ENCODE data around the gene NPAS2.

NPAS2 gene

DNA sequence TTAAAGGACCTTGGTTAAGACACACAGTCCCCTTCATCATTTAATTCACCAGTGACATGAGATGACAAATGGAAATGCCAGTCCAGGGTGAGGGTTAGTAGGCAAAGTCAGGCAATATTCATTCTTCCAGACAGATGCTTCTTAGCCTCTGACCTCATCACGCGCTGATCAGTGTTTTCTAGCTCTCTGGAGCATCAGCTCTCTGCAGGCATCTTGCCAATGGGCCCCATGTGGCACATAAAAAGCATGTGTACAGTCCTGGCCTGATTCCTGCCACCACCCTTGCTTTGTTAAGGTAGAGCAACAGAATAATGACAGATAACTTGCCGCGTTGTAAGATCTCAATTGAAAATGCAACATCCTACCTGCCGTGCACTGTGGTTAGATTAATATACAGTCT, 20.3 kb upstream of the NPAS2 start:
- DNase-seq, result no peak

DNA sequence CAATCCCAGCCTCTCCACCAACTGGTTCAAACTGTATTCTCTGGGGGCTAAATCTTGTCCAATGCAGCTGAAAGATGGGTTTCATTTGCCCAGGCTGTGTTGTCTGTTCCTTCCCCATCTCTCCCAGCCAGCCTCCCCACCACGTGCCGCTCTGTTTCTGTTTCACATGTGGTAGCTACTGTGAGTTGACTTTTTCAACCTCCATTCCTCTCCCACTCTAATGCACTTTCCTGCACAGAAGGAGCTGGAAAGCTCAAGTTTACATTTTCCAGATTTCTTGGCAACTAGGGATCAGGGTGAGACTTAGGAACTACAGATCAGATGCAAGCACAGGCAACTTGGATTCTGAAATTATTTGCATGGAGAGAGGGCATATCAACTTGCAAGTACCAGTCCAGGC, 19.0 kb upstream of the NPAS2 start:
- DNase-seq, result no peak

- DNase-seq, result no peak
These were observed 18.5 kb upstream of the NPAS2 start for GRCh38 chr2:100801402-100801801.

DNA sequence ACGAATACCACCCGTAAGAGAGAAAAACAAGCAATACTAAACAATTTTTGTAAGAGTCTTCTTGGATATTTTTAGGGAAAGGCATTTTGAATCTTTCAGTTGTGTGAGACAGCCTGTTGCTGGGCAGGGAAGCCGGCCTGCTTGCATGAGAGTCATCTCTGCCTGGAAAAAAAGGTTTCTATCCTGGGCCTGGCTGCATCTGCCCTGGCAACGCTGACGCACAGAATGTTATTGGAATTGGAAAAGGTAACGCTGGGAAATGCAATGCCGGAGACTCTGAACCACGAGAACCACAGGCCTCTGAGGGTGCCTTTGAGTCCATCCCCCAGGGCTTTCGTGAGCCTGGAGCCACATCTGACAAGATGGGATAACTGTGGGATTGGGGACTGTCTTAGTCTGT, 17.9 kb upstream of the NPAS2 start:
- DNase-seq, result no peak

DNA sequence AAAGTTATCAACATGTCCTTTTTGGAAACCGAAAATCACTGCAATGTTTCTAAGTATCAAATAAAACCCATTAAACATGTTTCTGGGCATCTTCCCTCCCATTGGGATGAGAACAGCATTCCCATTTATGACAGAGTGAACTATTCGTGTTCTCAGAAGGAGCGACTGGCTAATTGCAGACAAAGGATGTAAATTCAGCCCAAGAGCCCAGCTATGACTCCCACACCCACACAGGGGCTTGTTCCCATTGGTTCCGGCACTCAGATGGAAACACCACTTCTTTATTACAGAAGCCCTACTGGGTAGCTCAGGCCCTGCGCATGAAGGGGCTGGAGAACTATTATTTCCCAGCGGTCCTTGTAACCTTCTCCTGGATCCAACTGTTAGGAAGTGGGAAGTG, 16.6 kb upstream of the NPAS2 start:
- no peak for DNase-seq

GRCh38 chr2:100806550-100806949, 13.4 kb upstream of the NPAS2 start:
- DNase-seq, result no peak

DNA sequence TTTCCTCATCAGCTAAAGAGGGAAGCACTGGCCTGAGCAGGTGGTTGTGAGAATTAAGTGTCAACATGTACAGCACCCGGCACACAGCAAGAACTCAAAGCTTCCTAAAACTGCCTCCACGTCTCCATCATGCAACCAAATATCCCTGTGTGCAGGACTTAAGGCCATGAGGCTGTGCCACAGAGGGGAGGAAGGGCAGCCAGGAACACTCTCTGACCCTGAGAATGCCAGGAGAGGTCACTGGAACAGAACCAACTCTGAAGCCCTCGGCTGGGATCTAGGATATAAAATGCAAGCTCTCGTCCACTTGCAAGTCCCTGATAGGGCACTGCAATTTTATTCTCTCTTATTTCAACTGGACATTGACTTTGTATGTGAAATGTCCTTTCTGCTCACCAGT, 12.2 kb upstream of the NPAS2 start:
- DNase-seq, result no peak

DNA sequence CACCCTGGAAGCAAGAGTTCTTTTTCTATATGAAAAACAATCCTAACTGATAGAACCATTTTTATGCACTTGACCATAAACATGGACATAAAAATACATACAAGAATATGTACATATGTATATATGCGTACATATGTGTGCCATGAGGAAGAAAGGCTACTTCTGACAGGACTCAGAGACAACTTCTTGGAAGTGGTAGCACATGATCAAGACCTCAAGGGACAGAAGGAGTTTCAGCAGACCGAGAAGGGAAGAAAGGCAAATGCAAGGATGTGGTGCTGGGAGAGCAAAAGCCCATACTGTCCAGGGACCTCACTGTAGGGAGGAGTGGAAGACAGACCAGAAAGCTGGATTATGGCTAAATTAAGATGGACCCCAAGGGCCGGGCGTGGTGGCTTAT, 11.4 kb upstream of the NPAS2 start:
- no peak for DNase-seq

GRCh38 chr2:100809506-100809905, 10.4 kb upstream of the NPAS2 start:
- DNase-seq, result no peak

GRCh38 chr2:100810603-100811145, 9.3 kb upstream of the NPAS2 start:
- no peak for DNase-seq

DNA sequence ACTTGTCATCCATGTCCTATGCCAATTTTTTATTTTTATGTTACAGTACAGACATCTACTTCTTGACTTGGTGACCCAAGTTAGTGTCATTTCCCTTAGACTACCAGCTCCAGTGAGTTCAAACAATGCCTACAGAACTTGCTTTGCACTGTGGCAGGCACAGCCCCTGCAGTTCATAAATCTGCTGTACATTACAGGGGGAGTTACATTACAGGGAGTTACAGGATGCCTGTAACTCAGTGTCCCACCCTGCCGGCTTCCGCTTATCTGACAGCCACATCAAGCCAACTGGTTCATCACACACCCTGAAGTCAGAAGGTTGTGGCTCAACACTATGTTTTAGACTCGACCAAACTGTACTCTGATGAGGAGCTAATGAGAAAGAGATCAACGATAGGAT, 7.8 kb upstream of the NPAS2 start:
- no peak for DNase-seq

DNA sequence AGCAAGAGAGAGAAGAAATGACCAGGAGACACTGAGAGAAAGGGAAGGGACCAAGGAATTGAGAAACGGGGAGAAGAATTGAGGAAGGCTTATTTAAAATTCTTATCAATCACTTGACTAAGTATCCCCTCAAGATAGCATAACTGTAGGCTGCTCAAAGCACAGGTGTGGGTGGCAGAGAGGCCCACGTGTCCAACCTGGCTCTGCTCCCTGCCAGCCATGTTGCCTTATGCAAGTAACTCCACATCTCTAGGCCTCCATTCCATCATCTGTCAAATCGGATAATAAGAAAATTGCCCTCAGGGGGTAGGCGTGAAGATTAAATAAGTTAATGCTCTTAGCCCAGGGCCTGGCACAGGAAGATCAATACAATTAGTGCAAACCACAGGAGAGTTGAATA, 7.4 kb upstream of the NPAS2 start:
- DNase-seq, result no peak

DNA sequence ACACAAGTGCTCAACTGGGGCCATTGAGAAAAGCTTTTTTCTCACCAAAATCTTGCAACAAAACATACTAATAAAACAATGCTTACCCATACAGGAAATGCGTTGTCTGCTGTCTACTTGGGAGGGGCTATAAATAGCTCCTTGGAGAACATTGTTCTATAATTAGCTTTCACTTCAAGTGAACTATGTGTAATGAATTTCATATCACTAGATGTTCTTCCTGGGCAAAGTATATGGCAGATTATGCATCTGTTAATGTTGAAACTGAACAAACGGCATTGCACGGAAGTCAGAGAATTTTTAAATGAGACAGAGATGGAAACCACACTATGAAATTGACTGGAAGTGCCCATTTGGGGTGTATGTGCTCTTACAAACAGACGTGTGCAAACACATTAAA, 6.4 kb upstream of the NPAS2 start:
- no peak for DNase-seq

DNA sequence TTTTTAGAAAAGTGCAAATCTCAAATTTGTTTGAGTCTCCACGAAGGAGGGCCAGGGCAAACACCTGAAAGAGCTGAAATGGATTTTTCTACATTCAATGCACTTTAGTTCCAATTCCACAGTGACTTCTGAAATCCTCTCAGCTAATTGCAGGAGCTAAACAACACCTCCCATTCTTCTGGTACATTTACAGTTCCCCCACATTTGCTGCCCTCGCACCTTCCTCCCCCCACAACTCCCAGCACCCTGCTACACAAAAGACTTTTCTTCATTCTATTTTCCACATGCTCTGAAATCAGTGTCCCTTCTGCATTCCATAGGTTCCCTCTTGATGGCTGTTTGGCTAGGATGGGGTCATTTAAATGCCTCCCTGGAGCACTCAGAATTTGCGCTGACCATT, 5.9 kb upstream of the NPAS2 start:
- no peak for DNase-seq

GRCh38 chr2:100814453-100814852, 5.5 kb upstream of the NPAS2 start:
- no peak for DNase-seq

- no peak for DNase-seq
These were observed 2.5 kb upstream of the NPAS2 start for GRCh38 chr2:100817388-100817985.

- DNase-seq, result no peak
These were observed 1.8 kb upstream of the NPAS2 start for GRCh38 chr2:100818003-100818605.

DNA sequence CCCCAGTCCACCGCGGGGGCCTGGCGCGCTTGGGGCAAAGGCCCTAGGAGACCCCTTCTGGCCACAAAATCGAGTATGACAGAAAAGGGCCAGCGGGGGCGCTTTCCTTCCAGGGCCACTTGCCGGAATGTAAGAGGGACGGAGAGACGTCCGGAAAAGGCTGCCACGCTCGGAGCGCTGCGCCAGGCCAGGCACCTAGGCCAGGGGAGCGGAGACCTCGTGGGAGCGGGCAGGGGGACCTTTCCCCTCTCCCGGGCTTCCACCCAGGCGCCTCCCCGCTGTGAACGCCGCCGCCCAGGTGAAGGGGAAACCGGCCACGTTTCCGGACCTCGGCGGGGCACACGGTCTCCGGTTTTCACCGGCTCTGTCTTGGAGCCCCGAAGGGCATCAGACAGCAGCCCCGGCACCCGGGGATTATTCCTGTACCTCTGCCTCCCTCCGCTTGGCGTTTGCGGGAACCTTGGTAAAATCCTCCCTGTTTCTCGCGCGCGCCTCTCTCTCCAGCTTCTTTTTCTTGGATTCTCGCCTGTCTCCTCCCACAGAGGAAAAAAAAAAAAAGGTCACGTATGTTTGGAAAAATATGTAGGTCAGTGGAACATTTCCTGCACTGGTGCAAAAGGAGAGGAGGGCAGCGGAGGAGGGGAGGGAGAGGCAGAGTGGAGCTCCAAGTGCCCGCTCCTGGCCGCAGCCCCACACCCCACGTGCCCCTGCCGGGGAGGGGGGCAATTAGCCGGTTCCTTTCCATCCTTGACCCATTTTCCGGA, 1.2 kb upstream of the NPAS2 start:
- no peak for DNase-seq

DNA sequence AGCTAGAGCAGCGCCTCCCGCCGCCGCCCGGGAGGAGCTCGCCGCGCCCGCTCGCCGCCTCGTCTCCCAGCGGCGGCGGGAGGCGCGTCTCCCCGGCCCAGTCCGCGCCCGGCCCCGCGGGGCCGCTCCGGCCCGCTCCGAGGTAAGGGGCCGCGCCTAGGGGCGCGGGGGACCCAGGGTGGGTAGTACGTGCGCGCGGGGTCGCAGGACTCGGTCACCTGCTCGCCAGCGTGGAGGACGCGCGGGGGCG, 259 bp downstream of the NPAS2 start:
- DNase-seq, result no peak

DNA sequence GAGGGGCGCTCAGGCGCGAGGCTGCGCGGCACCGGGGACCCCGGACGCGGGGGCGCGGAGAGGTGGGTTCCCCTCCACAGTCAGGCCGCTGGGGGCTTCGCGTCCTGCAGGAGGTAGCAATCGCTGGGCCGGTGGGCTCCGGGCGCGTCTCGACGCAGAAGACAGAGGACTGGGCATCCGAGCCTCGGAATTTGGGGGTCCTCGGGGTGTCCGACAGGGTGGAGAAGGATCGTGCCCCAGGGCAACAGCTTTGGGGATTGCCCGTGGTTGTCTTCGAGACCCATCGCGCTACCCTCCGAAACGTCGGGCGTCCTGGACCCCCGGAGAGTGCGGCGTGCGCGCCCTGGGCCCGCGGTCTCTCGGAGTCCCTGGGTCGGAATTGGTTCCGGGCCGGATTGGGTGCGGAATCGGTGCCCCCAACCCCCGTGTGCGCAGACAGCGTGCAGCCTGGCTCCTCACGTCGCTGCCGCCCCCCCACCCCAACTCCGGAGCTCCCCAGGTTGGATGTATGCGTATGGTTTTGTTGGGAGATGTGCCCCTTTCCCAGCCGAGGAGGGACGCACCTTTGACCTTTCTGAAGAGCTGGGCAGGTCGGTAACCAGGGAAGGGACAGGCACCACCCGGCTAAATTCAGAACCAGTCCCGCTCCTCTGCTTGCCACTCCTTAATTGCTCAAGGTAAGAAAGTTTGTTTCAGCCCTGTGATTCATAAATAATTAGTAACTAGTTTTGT, 750 bp downstream of the NPAS2 start:
- no peak for DNase-seq

GRCh38 chr2:100821255-100821910, 1.4 kb downstream of the NPAS2 start:
- no peak for DNase-seq

GRCh38 chr2:100821911-100822265, 1.9 kb downstream of the NPAS2 start:
- DNase-seq, result no peak

GRCh38 chr2:100822587-100823248, 2.8 kb downstream of the NPAS2 start:
- DNase-seq, result no peak

Data from T-helper 9 cell (primary cell).